Neural cell (in vitro differentiated cells): ENCODE data around the gene PTRH2. TPM values are rescaled to one million over a fixed set of nuclear protein-coding genes. Genes with fewer than 3 reads are reported as not detected.

Experiments
- H2AFZ ChIP-seq: fragments of 200-600, 300-800 bp; sonication (generic), shearing (Covaris generic); 2 replicates; pipeline ENCODE4 v1.6.0; 2014; ENCODE audit warnings: low read depth, mild to moderate bottlenecking, antibody characterized with exemption, low read length, moderate library complexity
- H3F3A ChIP-seq: fragments of 200-600 bp; shearing (Covaris generic); 2 replicates; pipeline ENCODE4 v1.6.1; 2016; ENCODE audit warnings: mild to moderate bottlenecking, moderate library complexity, mixed read lengths, antibody characterized with exemption, low read length; ENCODE audit not compliant: insufficient read depth, poor library complexity, severe bottlenecking
- H3K27ac ChIP-seq: fragments of 200-600, 300-800 bp; sonication (generic), shearing (Covaris generic); 2 replicates; pipeline ENCODE4 v1.5.1; 2014; ENCODE audit warnings: mild to moderate bottlenecking, low read length, moderate library complexity
- H3K27me3 ChIP-seq: fragments of 300-800, 200-600 bp; sonication (generic), shearing (Covaris generic); 2 replicates; pipeline ENCODE4 v1.6.0; 2014; ENCODE audit warnings: mild to moderate bottlenecking, low read depth, low read length, moderate library complexity; ENCODE audit not compliant: insufficient read depth
- H3K36me3 ChIP-seq: fragments of 300-800, 200-600 bp; sonication (generic), shearing (Covaris generic); 2 replicates; pipeline ENCODE4 v1.5.1; 2014; ENCODE audit warnings: mild to moderate bottlenecking, antibody characterized with exemption, low read length, moderate library complexity; ENCODE audit not compliant: insufficient read depth
- H3K4me2 ChIP-seq: fragments of 300-800, 200-600 bp; sonication (generic), shearing (Covaris generic); 2 replicates; pipeline ENCODE4 v1.6.0; 2014; ENCODE audit warnings: mild to moderate bottlenecking, low read length
- H3K4me3 ChIP-seq: fragments of 300-800, 200-600 bp; sonication (generic), shearing (Covaris generic); 2 replicates; pipeline ENCODE4 v1.5.1; 2014; ENCODE audit warnings: mild to moderate bottlenecking, low read length, moderate library complexity
- H3K79me2 ChIP-seq: fragments of 200-600 bp; shearing (Covaris generic); replicated peaks from 2 replicates; pipeline ENCODE4 v1.6.0; 2014; ENCODE audit warnings: mild to moderate bottlenecking, low read length, moderate library complexity; ENCODE audit not compliant: insufficient read depth
- H3K9ac ChIP-seq: fragments of 300-800, 200-600 bp; sonication (generic), shearing (Covaris generic); 2 replicates; pipeline ENCODE4 v1.6.1; 2016; ENCODE audit warnings: mild to moderate bottlenecking, low read length, mixed read lengths
- H3K9me2 ChIP-seq: fragments of 200-600 bp; shearing (Covaris generic); 2 replicates; pipeline ENCODE4 v1.6.1; 2016; ENCODE audit warnings: mild to moderate bottlenecking, low read length, mixed read lengths; ENCODE audit not compliant: insufficient read depth
- H3K9me3 ChIP-seq: fragments of 200-600, 300-800 bp; sonication (generic), shearing (Covaris generic); 2 replicates; pipeline ENCODE4 v1.6.1; 2016; ENCODE audit warnings: mild to moderate bottlenecking, mixed run types, low read length, moderate library complexity, mixed read lengths
- H4K20me1 ChIP-seq: fragments of 200-600 bp; shearing (Covaris generic); 2 replicates; pipeline ENCODE4 v1.6.1; 2016; ENCODE audit warnings: mild to moderate bottlenecking, mixed run types; ENCODE audit not compliant: insufficient read depth
- EP300 ChIP-seq: fragments of 450-650 bp; conservative IDR thresholded peaks from 2 replicates; pipeline ENCODE4 v1.6.1; 2014; ENCODE audit warnings: antibody characterized with exemption, mild to moderate bottlenecking, moderate library complexity; ENCODE audit not compliant: poor library complexity, severe bottlenecking
- EZH2 ChIP-seq: fragments of 200-600, 300-800 bp; shearing (Covaris generic), sonication (generic); IDR thresholded peaks from 2 replicates; pipeline ENCODE4 v1.6.1; 2014; ENCODE audit warnings: antibody characterized with exemption, low read length, borderline replicate concordance, mild to moderate bottlenecking; ENCODE audit not compliant: insufficient read depth, poor library complexity, severe bottlenecking
- MXI1 ChIP-seq: fragments of 450-650 bp; conservative IDR thresholded peaks from 2 replicates; pipeline ENCODE4 v1.6.1; 2014; ENCODE audit warnings: antibody characterized with exemption, mild to moderate bottlenecking; ENCODE audit not compliant: poor library complexity, severe bottlenecking
- POLR2AphosphoS5 ChIP-seq: IDR thresholded peaks from 2 replicates; pipeline ENCODE4 v1.6.1; 2012
- RAD21 ChIP-seq: fragments of 450-650 bp; conservative IDR thresholded peaks from 2 replicates; pipeline ENCODE4 v1.6.1; 2014; ENCODE audit warnings: antibody characterized with exemption, mild to moderate bottlenecking, moderate library complexity
- REST ChIP-seq: IDR thresholded peaks from 2 replicates; pipeline ENCODE4 v1.6.1; 2012; ENCODE audit warnings: borderline replicate concordance
- SMC3 ChIP-seq: fragments of 450-650 bp; conservative IDR thresholded peaks from 2 replicates; pipeline ENCODE4 v1.6.1; 2014; ENCODE audit warnings: antibody characterized with exemption, mild to moderate bottlenecking, moderate library complexity; ENCODE audit not compliant: poor library complexity
- TAF1 ChIP-seq: IDR thresholded peaks from 2 replicates; pipeline ENCODE4 v1.6.1; 2012; ENCODE audit warnings: low read depth
- polyA plus RNA-seq: library from polyadenylated mRNA; depleted of rRNA; stranded (reverse); fragments of >200 nt; gene quantifications from 2 replicates; pipeline ENCODE4 v1.2.3, GENCODE V29; 2014
- TF ChIP-seq, protein P1 (sequence below): fragments of 450-650 bp; IDR thresholded peaks from 2 replicates; pipeline ENCODE4 v1.5.1; 2014; ENCODE audit warnings: antibody characterized with exemption, mild to moderate bottlenecking, moderate library complexity; ENCODE audit not compliant: poor library complexity, severe bottlenecking

PTRH2 gene
- polyA plus RNA-seq, 1 donor from 2014 or later, result 11.7 TPM

GRCh38 chr17:59669944-59670343 is 37.3 kb downstream of the PTRH2 start:
- H3K79me2 ChIP-seq, result peaks cover 6% of the 10 kb centered on the region
- no peak overlapping the region for H3K27ac ChIP-seq
- H4K20me1 ChIP-seq, result no peaks in the 10 kb centered on the region

DNA sequence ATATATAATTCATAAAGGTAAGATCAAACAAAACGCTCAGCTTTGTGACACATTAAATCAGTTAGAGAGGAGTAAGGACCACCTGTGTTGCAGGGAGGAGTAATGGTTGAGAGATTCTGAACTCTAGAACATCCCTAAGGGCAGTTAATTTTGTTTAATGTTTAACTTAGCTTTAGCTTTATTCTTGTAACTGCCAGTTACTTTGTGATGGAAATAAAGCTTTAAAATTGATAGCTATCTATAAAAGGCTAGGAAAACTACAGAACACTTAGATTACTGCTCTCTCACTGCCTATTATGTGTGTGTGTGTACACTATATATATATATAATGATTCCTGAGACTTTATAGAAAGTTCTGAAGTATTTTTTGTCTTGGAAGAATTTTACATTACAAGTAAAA is 37.8 kb downstream of the PTRH2 start:
- no peak overlapping the region for H2AFZ ChIP-seq
- H3K9ac ChIP-seq, result no peak overlapping the region
- H3K9me2 ChIP-seq, result no peaks in the 10 kb centered on the region
- H3K4me3 ChIP-seq, result no peak overlapping the region
- H3K36me3 ChIP-seq, result peaks cover 24% of the 10 kb centered on the region
- peaks cover 6% of the 10 kb centered on the region for H3K79me2 ChIP-seq
- H3K9me3 ChIP-seq, result no peaks in the 10 kb centered on the region
- H3F3A ChIP-seq, result no peaks in the 10 kb centered on the region
- no peak overlapping the region for H3K27ac ChIP-seq
- no peaks in the 10 kb centered on the region for H4K20me1 ChIP-seq
- no peak overlapping the region for H3K4me2 ChIP-seq
- no peaks in the 10 kb centered on the region for H3K27me3 ChIP-seq
- TF ChIP-seq SMC3, result no peak
- TF ChIP-seq, protein P1, sequence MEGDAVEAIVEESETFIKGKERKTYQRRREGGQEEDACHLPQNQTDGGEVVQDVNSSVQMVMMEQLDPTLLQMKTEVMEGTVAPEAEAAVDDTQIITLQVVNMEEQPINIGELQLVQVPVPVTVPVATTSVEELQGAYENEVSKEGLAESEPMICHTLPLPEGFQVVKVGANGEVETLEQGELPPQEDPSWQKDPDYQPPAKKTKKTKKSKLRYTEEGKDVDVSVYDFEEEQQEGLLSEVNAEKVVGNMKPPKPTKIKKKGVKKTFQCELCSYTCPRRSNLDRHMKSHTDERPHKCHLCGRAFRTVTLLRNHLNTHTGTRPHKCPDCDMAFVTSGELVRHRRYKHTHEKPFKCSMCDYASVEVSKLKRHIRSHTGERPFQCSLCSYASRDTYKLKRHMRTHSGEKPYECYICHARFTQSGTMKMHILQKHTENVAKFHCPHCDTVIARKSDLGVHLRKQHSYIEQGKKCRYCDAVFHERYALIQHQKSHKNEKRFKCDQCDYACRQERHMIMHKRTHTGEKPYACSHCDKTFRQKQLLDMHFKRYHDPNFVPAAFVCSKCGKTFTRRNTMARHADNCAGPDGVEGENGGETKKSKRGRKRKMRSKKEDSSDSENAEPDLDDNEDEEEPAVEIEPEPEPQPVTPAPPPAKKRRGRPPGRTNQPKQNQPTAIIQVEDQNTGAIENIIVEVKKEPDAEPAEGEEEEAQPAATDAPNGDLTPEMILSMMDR, result no peak
- no peak for TF ChIP-seq EP300
- TF ChIP-seq REST, result no peak
- TF ChIP-seq RAD21, result no peak
- TF ChIP-seq TAF1, result no peak
- TF ChIP-seq EZH2, result no peak
- no peak for TF ChIP-seq MXI1
- no peak for TF ChIP-seq POLR2AphosphoS5

More at GRCh38 chr17:59669944-59670343, 37.3 kb downstream of the PTRH2 start:
- TF ChIP-seq SMC3, result no peak
- TF ChIP-seq POLR2AphosphoS5, result no peak
- no peak for TF ChIP-seq MXI1
- no peak for TF ChIP-seq RAD21
- TF ChIP-seq EP300, result no peak
- TF ChIP-seq EZH2, result no peak
- TF ChIP-seq, protein P1, result no peak
- Histone ChIP-seq H3K9me3 (no peaks in the 10 kb centered on the region), H3K36me3 (peaks cover 26% of the 10 kb centered on the region), H3K4me2 (no peak overlapping the region), H3F3A (no peaks in the 10 kb centered on the region), H3K9ac (no peak overlapping the region), H3K4me3 (no peak overlapping the region), H2AFZ (no peak overlapping the region), H3K9me2 (no peaks in the 10 kb centered on the region), H3K27me3 (no peaks in the 10 kb centered on the region)
